GM15510 (cell line): Measurements from ENCODE around the gene MTRF1.

Experiments
- POLR2A ChIP-seq: IDR thresholded peaks from 3 replicates; pipeline ENCODE4 v1.6.1; 2011; ENCODE audit warnings: borderline replicate concordance; ENCODE audit not compliant: insufficient read length; ENCODE audit errors: extremely low read depth

The MTRF1 gene

DNA sequence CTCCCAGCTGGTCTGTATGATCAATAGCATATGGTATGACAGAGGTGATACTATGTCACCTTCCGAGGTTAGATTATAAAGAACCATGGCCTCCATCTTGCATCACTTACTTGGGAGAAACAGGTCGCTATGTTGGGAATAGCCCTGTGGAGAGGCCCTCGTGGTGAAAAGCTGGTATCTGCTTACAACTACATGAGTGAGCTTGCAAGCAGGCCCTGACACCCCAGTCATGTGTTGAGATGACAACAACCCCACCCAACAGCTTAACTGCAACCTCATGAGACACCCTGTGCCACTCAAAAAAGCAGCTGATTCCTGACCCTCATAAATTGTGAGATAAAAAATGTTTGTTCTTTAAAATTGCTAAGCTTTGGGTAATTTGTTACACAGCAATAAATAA is 18.8 kb downstream of the MTRF1 start:
- no peak for TF ChIP-seq POLR2A

DNA sequence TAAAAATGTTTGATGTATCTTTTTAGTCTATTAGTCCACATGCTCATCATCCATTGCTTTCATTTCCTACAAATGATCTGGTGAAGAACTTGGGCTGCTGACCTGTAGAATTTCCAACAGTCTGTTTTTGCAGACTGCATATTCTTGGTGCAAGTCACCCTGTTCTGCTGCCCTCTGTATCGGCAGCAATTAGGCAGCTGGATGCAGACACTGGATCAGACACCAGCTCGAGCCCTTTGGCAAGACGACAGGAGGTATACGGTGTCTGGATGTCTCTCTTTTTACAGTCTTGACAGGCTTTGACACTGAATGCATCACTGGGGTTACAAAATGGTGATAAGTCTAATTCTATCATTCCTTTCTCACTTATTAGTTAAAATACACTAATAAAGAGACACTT is 21.8 kb downstream of the MTRF1 start:
- no peak for TF ChIP-seq POLR2A

DNA sequence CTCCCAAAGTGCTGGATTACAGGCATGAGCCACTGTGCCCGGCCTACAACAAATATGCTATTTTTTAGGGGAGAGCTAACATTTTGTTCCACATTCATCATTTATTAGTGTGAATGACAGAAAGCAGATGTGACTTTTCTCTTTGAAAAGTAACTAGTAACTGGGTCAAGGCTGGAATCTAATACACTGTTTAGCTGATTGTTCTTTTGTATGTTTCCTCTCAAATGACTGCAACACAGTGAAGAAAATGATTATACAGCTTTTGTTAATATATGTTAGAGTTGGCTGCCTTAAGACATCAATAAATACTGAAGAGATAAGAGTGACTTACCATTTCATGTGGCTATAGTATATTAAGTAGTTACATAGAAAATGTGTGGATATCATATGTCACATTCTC is 27.0 kb downstream of the MTRF1 start:
- no peak for TF ChIP-seq POLR2A

DNA sequence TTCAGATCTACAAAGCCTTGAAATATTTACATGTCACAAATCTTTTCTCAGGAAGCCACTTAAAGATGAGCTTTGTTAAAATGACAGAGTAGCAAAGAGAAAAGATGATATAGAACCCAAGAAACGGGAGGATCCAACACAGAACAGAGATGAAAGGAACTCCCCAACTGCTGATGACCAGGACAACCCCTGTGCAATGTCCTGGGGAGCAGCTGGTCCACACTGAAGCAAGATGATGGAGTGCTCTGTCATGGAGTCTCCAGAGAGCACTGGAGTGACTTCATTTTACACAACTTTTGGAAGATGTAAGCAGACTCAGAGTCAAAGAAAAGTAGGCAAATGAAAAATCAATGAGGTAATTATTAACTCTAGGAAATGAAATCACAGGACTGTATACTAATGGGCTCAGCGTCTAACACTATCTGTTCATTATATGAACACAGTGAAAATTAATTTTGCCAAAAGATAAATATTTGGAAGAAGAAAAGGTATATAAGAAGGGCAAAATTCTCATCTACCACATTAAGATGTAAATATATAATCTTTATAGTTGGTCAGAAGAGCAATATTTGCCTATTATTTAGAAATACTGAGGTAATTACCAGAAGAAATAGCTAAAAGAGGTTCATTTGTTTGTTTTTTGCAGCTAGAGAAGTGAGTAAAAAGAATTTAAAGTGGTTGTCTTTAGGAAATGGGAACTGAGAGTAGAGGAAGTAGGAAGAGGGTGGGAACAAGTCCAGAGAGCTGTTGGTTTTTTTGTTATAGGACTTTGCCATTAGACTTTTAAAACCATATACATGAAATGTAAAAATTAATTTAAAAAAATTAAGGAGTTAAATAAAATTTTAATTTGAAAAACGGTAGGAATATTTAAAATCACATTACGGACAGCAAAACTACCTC is 30.5 kb downstream of the MTRF1 start:
- no peak for TF ChIP-seq POLR2A

DNA sequence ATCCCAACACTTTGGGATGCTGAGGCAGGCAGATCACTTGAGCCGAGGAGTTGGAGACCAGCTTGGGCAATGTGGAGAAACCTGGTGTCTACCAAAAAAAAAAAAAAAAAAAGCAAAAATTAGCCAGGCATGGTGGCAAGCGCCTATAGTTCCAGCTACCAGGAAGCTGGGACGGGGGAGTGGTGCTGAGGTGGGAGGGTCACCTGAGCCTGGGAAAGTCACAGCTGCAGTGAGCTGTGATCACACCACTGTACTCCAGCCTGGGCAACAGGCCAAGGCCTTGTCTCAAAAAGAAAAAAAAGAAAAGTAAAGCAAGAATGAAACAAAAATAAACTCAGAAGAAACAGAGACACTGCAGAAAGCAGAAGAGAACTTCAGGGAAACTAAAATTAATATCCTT is 31.6 kb downstream of the MTRF1 start:
- TF ChIP-seq POLR2A, result no peak

DNA sequence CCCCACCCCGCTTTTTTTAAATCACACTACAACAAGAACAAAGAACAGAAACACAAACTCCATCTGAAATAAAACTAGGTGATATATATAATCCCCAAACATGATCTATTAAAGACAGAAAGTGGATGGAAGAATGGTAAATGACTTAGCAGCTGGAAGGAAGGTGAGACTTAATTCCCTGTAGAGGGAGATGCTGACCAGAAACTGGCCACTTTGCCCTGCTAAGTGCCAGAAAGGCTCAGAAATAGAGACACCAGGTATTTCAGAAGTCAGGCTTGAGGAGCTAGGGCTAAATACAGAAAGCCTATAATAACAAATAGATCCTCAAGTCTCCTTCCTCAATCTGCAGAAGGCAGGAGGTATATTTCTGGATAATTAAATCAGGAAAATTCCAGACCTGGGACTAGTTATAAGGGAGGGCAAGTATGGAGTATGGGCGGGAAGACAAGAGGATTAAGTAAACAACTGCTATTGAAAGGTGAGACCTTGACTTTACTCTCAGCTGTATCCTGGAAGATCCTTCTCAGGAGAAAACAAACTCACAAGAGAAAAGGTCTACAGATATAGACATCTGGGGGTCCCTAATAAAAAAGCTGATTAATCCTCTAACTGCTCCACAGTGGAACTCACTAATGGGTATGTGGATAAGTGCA is 32.2 kb downstream of the MTRF1 start:
- no peak for TF ChIP-seq POLR2A

DNA sequence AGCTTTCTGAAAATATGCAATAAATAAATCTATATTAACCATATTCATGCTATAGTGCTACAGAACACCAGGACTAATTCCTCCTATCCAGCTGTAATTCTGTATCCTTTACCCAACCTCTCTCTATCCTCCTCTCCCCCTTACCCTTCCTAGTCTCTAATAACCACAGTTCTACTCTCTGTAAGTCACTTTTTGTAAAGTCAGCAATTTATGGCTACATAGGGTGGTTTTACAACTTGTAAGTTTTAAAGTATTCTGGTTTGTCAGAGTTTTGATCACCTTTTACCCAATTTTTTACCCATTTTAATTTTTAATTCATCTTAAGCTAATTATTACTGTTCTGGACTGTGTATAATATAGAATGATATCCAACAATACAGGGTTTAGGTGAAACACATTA is 34.0 kb downstream of the MTRF1 start:
- TF ChIP-seq POLR2A, result no peak

DNA sequence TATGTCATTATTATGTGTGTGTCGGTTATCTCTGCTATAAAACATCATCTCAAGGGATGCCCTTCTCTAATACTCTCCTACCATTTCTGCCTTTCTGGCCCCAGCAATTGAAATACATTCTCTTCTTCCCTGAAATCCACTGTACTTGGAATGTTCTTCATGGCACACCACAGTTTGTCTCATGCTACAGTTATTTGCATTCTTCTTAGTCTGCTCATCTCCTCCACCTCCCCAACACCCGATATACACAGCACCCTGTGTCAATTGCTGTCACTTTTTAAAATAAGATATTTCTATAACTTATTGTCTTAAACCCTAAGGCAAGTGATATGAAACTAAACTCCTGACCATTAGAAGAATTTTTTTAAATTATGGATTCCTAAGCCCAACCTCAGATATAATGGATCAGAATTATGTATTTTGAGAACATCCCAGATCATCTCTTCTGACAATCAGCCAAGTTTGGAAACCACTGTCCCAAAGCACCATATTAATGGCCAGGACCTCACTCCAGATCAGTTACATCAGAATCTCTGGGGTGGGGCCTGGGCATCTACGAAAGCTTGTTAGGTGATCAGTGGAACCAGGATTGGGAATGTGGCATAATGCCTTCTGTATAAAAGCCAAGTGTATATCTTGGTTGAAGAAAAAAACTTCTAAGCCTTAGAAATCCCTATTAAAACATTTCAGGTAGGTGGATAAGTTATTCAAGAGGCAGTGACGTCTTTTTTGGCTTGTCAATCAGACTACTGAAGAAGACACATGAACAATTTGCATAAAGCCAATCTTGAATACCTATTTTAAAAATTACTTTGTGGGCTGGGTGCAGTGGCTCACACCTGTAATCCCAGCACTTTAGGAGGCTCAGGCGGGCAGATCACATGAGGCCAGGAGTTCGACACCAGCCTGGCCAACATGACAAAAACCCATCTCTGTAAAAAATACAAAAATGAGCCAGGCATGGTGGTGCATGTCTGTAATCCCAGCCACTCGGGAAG is 39.0 kb downstream of the MTRF1 start:
- TF ChIP-seq POLR2A, result no peak

DNA sequence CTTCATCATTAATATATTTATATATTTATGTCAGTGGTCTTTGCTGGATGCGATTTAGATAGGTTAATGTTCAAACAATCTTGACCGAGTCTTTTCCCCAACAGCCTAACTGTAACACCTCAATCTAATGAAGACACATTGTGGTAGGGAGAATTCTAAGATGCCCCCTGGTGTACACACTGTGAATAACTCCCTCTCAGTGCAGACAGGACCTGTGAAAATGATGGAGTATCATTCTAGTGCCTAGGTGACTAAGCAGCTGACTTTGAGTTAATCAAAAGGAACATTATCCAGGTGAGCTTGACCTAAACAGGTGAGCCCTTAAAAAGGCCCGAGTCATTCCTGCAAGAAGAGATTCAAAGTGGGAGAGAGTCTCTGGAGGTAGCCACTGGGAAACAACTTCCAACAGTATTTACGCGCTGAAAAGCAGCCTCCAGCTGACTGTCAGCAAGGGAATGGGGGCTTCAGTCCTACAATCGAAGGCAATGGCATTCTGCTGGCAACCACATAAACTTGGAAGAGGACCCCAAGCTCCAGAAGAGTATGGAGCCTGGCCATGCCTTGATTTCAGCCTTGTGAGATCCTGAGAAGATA is 41.0 kb downstream of the MTRF1 start:
- TF ChIP-seq POLR2A, result no peak

DNA sequence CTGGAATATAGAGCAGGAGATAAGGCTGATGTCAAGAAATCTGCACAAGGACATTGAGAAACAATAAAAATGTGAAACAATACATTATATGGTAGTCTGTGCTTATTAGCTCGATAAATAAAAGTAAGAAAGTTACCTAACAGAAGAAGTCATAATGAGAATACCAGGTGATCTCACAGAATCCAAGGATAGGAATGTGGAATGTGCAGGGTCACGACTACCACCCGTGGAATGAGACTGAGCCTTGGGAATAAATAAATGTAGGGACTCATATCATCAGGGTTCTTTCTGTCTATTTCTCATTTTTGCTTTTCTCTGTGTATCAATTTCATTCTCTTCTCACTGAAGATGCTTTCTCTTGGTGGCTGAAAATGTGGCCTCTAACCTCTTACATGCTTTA is 43.0 kb downstream of the MTRF1 start:
- TF ChIP-seq POLR2A, result no peak

DNA sequence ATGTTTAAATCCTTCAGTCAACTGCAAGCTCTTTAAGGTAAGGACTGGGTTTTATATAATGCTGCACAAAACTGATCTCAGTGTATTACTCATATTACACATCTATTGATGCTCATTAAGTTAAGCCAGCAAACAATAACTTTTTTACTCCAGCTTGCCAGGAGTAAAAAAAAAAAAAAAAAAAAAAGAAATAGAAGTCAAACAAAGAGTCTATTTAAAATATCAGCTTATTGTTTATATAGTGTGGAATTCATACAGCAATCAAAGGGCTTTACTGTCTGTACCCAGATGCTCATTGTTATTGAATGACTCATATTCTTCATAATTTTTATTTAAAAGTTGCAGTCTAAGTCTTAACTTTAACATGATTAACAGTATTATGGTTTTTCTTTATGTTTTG is 47.2 kb downstream of the MTRF1 start:
- no peak for TF ChIP-seq POLR2A

DNA sequence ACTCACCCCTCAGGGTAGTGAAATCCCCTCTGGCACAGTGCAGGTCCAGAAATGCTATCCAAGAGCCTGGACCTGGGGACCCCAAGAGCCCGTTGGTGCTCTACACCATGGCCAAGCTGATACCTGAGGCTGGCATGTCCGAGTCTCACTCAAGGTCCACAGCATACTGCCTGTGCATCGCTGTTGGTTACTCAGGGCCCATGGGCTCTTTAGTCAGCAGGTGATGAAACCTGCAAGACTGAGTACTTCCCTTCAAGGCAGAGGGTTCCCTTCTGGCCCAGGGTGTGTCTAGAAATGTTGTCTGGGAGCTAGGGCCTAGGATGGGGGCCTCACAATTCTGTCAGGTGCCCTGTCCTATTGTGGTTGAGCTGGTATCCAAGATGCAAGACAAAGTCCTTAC is 49.5 kb downstream of the MTRF1 start:
- no peak for TF ChIP-seq POLR2A

DNA sequence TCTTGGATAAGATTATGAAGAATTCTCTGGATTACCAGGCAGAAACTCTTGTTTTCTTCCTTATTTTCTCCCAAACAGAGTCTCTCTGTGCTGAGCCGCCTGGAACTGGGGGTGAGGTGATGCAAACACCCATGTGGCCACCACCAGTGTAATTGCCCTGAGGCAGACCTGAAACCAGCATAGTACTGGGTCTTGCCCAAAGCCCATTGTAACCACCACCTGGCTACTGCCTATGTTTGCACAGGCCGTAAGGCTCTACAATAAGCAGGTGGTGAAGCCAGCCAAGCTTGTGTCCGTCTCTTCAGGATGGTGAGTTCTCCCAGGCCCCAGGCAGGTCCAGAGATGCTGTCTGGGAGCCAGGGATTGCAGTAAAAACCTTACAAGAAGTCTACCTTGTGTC is 50.1 kb downstream of the MTRF1 start:
- TF ChIP-seq POLR2A, result no peak

DNA sequence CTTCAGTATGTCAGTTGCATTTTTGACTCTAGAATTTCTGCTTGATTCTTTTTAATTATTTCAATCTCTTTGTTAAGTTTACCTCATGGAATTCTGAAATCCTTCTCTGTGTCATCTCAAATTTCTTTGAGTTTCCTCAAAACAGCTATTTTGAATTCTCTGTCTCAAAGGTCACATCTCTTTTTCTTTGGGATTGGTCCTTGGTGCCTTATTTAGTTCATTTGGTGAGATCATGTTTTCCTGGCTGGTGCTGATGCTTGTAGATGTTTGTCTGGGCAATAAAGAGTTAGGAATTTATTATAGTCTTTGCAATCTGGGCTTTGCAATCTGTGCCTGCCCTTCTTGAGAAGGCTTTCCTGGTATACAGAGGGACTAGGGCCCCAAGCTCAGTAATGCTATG is 50.5 kb downstream of the MTRF1 start:
- TF ChIP-seq POLR2A, result no peak

DNA sequence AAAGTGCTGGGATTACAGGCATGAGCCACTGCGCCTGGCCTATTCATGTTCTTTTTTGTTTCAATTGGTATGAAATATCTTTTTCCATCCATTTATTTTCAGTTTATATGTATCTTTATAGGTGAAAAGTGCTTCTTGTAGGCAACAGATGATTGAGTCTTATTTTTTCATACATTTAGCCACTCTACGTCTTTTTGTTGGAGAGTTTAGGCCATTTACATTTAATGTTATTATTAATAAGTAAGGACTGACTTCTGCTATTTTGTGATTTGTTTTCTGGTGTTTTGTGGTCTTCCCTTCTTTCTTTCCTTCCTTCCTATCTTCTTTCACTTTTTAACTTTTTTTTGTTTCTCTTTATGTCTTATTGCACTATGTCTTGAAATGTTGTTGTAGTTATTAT is 52.3 kb downstream of the MTRF1 start:
- no peak for TF ChIP-seq POLR2A

DNA sequence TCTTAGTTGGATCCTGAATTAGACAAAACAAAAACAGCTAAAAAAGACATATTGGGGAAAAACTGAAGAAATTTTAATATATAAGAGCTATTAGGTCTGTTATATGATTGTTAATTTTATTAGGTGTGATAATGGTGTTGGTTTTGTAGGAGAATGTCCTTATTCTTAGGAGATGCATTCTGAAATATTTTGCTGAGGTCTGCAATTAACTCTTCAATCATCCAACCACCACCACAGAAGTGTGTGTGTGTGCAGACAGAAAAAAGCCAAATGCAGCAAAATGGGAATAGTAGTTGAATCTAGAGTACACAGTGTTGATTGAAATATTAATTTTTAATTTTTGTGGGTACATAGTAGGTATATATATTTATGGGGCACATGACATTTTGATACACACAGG is 56.9 kb downstream of the MTRF1 start:
- TF ChIP-seq POLR2A, result no peak

DNA sequence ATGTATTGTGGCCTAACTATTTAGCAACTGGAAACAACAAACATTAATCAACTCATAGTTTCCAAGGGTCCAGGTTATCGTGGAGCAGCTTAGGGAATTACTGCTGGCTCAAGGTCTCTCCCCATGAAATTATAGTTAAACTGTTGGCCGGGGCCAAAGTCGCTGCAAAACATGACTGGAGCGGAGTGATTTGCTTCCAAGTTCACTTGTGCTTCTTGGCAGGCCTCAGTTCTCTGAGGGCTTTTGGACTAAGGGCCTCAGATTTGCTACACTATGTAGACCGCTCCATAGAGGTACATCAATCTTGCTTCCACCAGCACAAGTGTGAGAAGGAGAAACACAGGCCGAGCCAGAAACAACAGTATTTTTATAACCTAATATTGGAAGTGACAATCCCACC is 59.6 kb downstream of the MTRF1 start:
- TF ChIP-seq POLR2A, result no peak
